CD14-positive monocyte (primary cell): ENCODE measurements around the gene NOG. TPM values are rescaled to one million over a fixed set of nuclear protein-coding genes. Genes with fewer than 3 reads are reported as not detected.

ENCODE experiments used
- DNase-seq, 3 donors: peaks; one replicate each; pipeline ENCODE4 v3.0.0-alpha.2; 2011 to 2022
- H2AFZ ChIP-seq: 2 replicates; pipeline ENCODE4 v1.6.0; 2012; ENCODE audit warnings: mild to moderate bottlenecking, low read depth, low read length, inconsistent platforms; ENCODE audit not compliant: insufficient read depth, poor library complexity, severe bottlenecking
- H3K27ac ChIP-seq, 2 donors: 1 replicate in 1 of 2; 2 replicates in 1 of 2; pipeline ENCODE4 v1.5.1; 2012 to 2013; ENCODE audit warnings: low read length in 2 of 2, control low read depth in 1 of 2, inconsistent platforms in 1 of 2, low read depth in 1 of 2, mild to moderate bottlenecking in 1 of 2
- H3K27me3 ChIP-seq, 2 donors: one replicate each; pipeline versions ENCODE4 v1.6.0 to v1.6.1; 2011 to 2013; ENCODE audit warnings: low read length in 2 of 2; ENCODE audit not compliant: control insufficient read depth in 2 of 2, insufficient read depth in 2 of 2
- H3K36me3 ChIP-seq, 2 donors: replicated peaks in 1 of 2; 1 replicate in 1 of 2; 2 replicates in 1 of 2; pipeline versions ENCODE4 v1.5.1 to v1.6.1; 2012 to 2013; ENCODE audit warnings: low read length in 2 of 2, control low read depth in 1 of 2, inconsistent platforms in 1 of 2, mild to moderate bottlenecking in 1 of 2; ENCODE audit not compliant: insufficient read depth in 2 of 2, control insufficient read depth in 1 of 2
- H3K4me1 ChIP-seq, 2 donors: 1 replicate in 1 of 2; 2 replicates in 1 of 2; pipeline versions ENCODE4 v1.5.1 to v1.6.1; 2012 to 2013; ENCODE audit warnings: low read length in 2 of 2, control low read depth in 1 of 2, inconsistent platforms in 1 of 2, mild to moderate bottlenecking in 1 of 2, moderate library complexity in 1 of 2; ENCODE audit not compliant: insufficient read depth in 2 of 2, control insufficient read depth in 1 of 2
- H3K4me2 ChIP-seq: replicated peaks from 2 replicates; pipeline ENCODE3; 2012; ENCODE audit warnings: low read length, moderate library complexity, mild to moderate bottlenecking; ENCODE audit not compliant: poor library complexity, severe bottlenecking; ENCODE audit errors: extremely low read depth
- H3K4me3 ChIP-seq, 3 experiments: fragments of 200-600 bp in 1 of 3; sonication (generic) in 1 of 3; replicated peaks in 1 of 3; 1 replicate in 2 of 3; 2 replicates in 1 of 3; pipeline ENCODE4 v1.5.1; 2011 to 2013; ENCODE audit warnings: low read length in 3 of 3, mild to moderate bottlenecking in 3 of 3, control low read depth in 2 of 3, low read depth in 2 of 3, inconsistent platforms in 1 of 3, moderate library complexity in 1 of 3
- H3K79me2 ChIP-seq: 2 replicates; pipeline ENCODE4 v1.6.0; 2012; ENCODE audit warnings: mild to moderate bottlenecking, control low read depth, inconsistent platforms, low read length, moderate library complexity; ENCODE audit not compliant: insufficient read depth
- H3K9ac ChIP-seq: 2 replicates; pipeline ENCODE4 v1.6.0; 2017; ENCODE audit warnings: low read length, mild to moderate bottlenecking; ENCODE audit not compliant: insufficient read depth, poor library complexity, severe bottlenecking
- H3K9me3 ChIP-seq, 2 donors: replicated peaks in 1 of 2; 1 replicate in 1 of 2; 2 replicates in 1 of 2; pipeline versions ENCODE4 v1.5.1 to v1.6.1; 2012 to 2013; ENCODE audit warnings: low read length in 2 of 2, control low read depth in 1 of 2; ENCODE audit not compliant: control insufficient read depth in 1 of 2, insufficient read depth in 1 of 2
- H4K20me1 ChIP-seq: 2 replicates; pipeline ENCODE4 v1.6.0; 2012; ENCODE audit warnings: mild to moderate bottlenecking, low read length, control low read depth, moderate library complexity; ENCODE audit not compliant: insufficient read depth
- H3K27ac Mint-ChIP-seq, 7 donors: one replicate each; pipeline ENCODE4 v1.8.0; 2020; ENCODE audit warnings: mild to moderate bottlenecking in 7 of 7, mixed read lengths in 7 of 7, moderate library complexity in 6 of 7, inconsistent platforms in 2 of 7
- H3K27me3 Mint-ChIP-seq, 3 donors: one replicate each; pipeline ENCODE4 v1.8.0; 2021 to 2022; ENCODE audit warnings: low read depth in 3 of 3, mild to moderate bottlenecking in 3 of 3, mixed read lengths in 3 of 3, moderate library complexity in 3 of 3, inconsistent platforms in 1 of 3
- H3K36me3 Mint-ChIP-seq, 2 donors: one replicate each; pipeline ENCODE4 v1.8.0; 2020; ENCODE audit warnings: mixed read lengths in 2 of 2, inconsistent platforms in 1 of 2, mild to moderate bottlenecking in 1 of 2
- H3K4me1 Mint-ChIP-seq: one replicate; pipeline ENCODE4 v1.8.0; 2020; ENCODE audit warnings: mild to moderate bottlenecking, mixed read lengths
- H3K4me3 Mint-ChIP-seq, 2 donors: one replicate each; pipeline ENCODE4 v1.8.0; 2020; ENCODE audit warnings: mild to moderate bottlenecking in 2 of 2, mixed read lengths in 2 of 2, moderate library complexity in 1 of 2
- H3K9me3 Mint-ChIP-seq, 7 donors: one replicate each; pipeline ENCODE4 v1.8.0; 2020 to 2022; ENCODE audit warnings: mixed read lengths in 7 of 7, mild to moderate bottlenecking in 6 of 7, moderate library complexity in 6 of 7, inconsistent platforms in 2 of 7
- CTCF ChIP-seq: fragments of 200-600 bp; IDR thresholded peaks from one replicate; pipeline ENCODE4 v1.8.0; 2022; ENCODE audit warnings: antibody characterized with exemption, mild to moderate bottlenecking
- WGBS: methylation state at CpG from one replicate; pipeline ENCODE4 v1.1.5; 2013; ENCODE audit warnings: missing lambda C conversion rate; ENCODE audit not compliant: insufficient coverage; 5-methylcytosine and 5-hydroxymethylcytosine counted together
- intact Hi-C, 2 donors: fragments of 100-400 bp; cut with micrococcal nuclease; formaldehyde crosslinking; loops; one replicate each; pipeline versions ENCODE4 v1.15.0 to v1.15.1; 2023
- polyA plus RNA-seq, 3 donors: library from polyadenylated mRNA; depleted of rRNA in 1 of 3; unstranded in 2 of 3; stranded (reverse) in 1 of 3; fragments of 300-500 nt in 2 of 3; fragments of >200 nt in 1 of 3; fragmentation: Illumina TruSeq in 2 of 3; gene quantifications; 1 replicate in 2 of 3; 2 replicates in 1 of 3; pipeline ENCODE4 v1.2.3, GENCODE V29; 2012 to 2021

Gene NOG
- polyA plus RNA-seq, 3 donors: 0.11 to 0.27 TPM; not detected in 1

- Histone ChIP-seq H3K4me1 (peaks cover 47 to 75% of the 10 kb centered on the region in 2 donors), H3K9ac (no peak overlapping the region), H3K4me2 (peak overlapping the region; percentile 38), H3K27ac (no peak overlapping the region), H3K4me3 (peak overlapping the region in 1 of 3 experiments; percentile 32), H4K20me1 (no peaks in the 10 kb centered on the region), H2AFZ (no peak overlapping the region), H3K9me3 (peaks cover 0 to 8% of the 10 kb centered on the region in 2 donors), H3K36me3 (no peaks in the 10 kb centered on the region), H3K79me2 (no peaks in the 10 kb centered on the region), H3K27me3 (peaks cover 37 to 55% of the 10 kb centered on the region in 2 donors)
- H3K27ac Mint-ChIP-seq: no peak overlapping the region
- H3K36me3 Mint-ChIP-seq: peaks cover 5 to 7% of the 10 kb centered on the region in 2 donors
- H3K9me3 Mint-ChIP-seq: peaks cover 0 to 22% (median 6%) of the 10 kb centered on the region in 7 donors
- under 1% methylated on average over 13 of the region's 41 CpGs for WGBS
- TF ChIP-seq CTCF: no peak
- DNase-seq: no peak
- H3K4me1 Mint-ChIP-seq: peaks cover 64% of the 10 kb centered on the region
- peak overlapping the region in 1 of 2 donors; percentile 86 for H3K4me3 Mint-ChIP-seq
- peaks cover 48 to 61% (median 50%) of the 10 kb centered on the region in 3 donors for H3K27me3 Mint-ChIP-seq
- intact Hi-C loops: no loop called here
Measured at GRCh38 chr17:56597495-56597990, 4.0 kb downstream of the NOG start.

GRCh38 chr17:56598466-56598865 is 5.0 kb downstream of the NOG start:
- no peaks in the 10 kb centered on the region for H3K79me2 ChIP-seq
- Mint-ChIP-seq H3K36me3 (peaks cover 5 to 7% of the 10 kb centered on the region in 2 donors), H3K4me1 (peaks cover 68% of the 10 kb centered on the region), H3K9me3 (peaks cover 0 to 17% (median 6%) of the 10 kb centered on the region in 7 donors), H3K4me3 (peak overlapping the region in 1 of 2 donors; percentile 86), H3K27ac (no peak overlapping the region), H3K27me3 (peaks cover 44 to 53% (median 47%) of the 10 kb centered on the region in 3 donors)
- H4K20me1 ChIP-seq: no peaks in the 10 kb centered on the region
- peak; percentile 13 for TF ChIP-seq CTCF
- no peak overlapping the region for H3K4me2 ChIP-seq
- H3K9me3 ChIP-seq: peaks cover 0 to 8% of the 10 kb centered on the region in 2 donors
- no peak overlapping the region for H3K4me3 ChIP-seq
- H3K4me1 ChIP-seq: peaks cover 48 to 73% of the 10 kb centered on the region in 2 donors
- DNase-seq: no peak
- intact Hi-C loops: no loop called here
- peaks cover 34 to 49% of the 10 kb centered on the region in 2 donors for H3K27me3 ChIP-seq
- H3K9ac ChIP-seq: no peak overlapping the region
- WGBS: 97% methylated on average over 4 of the region's 5 CpGs
- no peaks in the 10 kb centered on the region for H3K36me3 ChIP-seq
- H2AFZ ChIP-seq: no peak overlapping the region
- H3K27ac ChIP-seq: no peak overlapping the region
